T follicular helper cell (primary cell): ENCODE data around the gene TPCN2.
"Not testable (repeated sequence)": the region's sequence is repeated elsewhere in the genome, so short reads cannot be mapped to it uniquely, and the experiment has no call there.

Experiments used
- DNase-seq: peaks from one replicate; pipeline ENCODE4 v3.0.0-alpha.2; 2020; ENCODE audit warnings: low read depth

Gene TPCN2

GRCh38 chr11:69129053-69129452 lies 80.3 kb downstream of the TPCN2 start:
- DNase-seq, result no peak

- DNase-seq, result no peak
These were observed 80.9 kb downstream of the TPCN2 start for GRCh38 chr11:69129647-69130046.

GRCh38 chr11:69130654-69131053 lies 81.9 kb downstream of the TPCN2 start:
- DNase-seq, result no peak

GRCh38 chr11:69131121-69131566 lies 82.4 kb downstream of the TPCN2 start:
- no peak for DNase-seq

GRCh38 chr11:69131644-69132300 lies 83.0 kb downstream of the TPCN2 start:
- DNase-seq, result no peak

- no peak for DNase-seq
These were observed 83.6 kb downstream of the TPCN2 start for GRCh38 chr11:69132301-69132670.

GRCh38 chr11:69133251-69133650 lies 84.5 kb downstream of the TPCN2 start:
- no peak for DNase-seq

GRCh38 chr11:69134182-69134581 lies 85.5 kb downstream of the TPCN2 start:
- DNase-seq, result not testable (repeated sequence)

- DNase-seq, result no peak
These were observed 86.2 kb downstream of the TPCN2 start for GRCh38 chr11:69134957-69135356.

GRCh38 chr11:69135420-69136363 lies 87.0 kb downstream of the TPCN2 start:
- DNase-seq, result no peak

GRCh38 chr11:69136471-69136870 lies 87.7 kb downstream of the TPCN2 start:
- DNase-seq, result no peak

GRCh38 chr11:69137151-69137844 lies 88.6 kb downstream of the TPCN2 start:
- DNase-seq, result no peak

GRCh38 chr11:69138265-69138664 lies 89.5 kb downstream of the TPCN2 start:
- DNase-seq, result no peak

GRCh38 chr11:69140161-69140560 lies 91.4 kb downstream of the TPCN2 start:
- DNase-seq, result not testable (repeated sequence)

GRCh38 chr11:69140635-69141034 lies 91.9 kb downstream of the TPCN2 start:
- no peak for DNase-seq

GRCh38 chr11:69141742-69142141 lies 93.0 kb downstream of the TPCN2 start:
- no peak for DNase-seq

GRCh38 chr11:69142895-69143294 lies 94.2 kb downstream of the TPCN2 start:
- no peak for DNase-seq

- DNase-seq, result no peak
These were observed 95.8 kb downstream of the TPCN2 start for GRCh38 chr11:69144316-69145049.

GRCh38 chr11:69145050-69145380 lies 96.3 kb downstream of the TPCN2 start:
- no peak for DNase-seq

- DNase-seq, result no peak
These were observed 99.6 kb downstream of the TPCN2 start for GRCh38 chr11:69148377-69148762.

GRCh38 chr11:69148806-69149205 lies 100.1 kb downstream of the TPCN2 start:
- DNase-seq, result no peak
